GM03348 (cell line): ENCODE measurements around the gene GARIN5B.
A peak's percentile ranks its signal among the peaks of the same experiment; 100 is the strongest.

Experiments
- DNase-seq: peaks from one replicate; pipeline ENCODE4 v3.0.0; 2012; ENCODE audit warnings: low spot score

GARIN5B gene

GRCh38 chr19:55370305-55370988 lies 7.4 kb upstream of the GARIN5B start, which contains the start of gene IL11:
TSS of gene IL11 (minus strand) at chr19:55370463. CDS start at chr19:55370310, 153 bp downstream.
- DNase-seq = peak; percentile 84

GRCh38 chr19:55369653-55370304 lies 6.7 kb upstream of the GARIN5B start:
- DNase-seq = peak; percentile 95

- DNase-seq = peak; percentile 95
Measured at GRCh38 chr19:55368701-55369563, 5.9 kb upstream of the GARIN5B start.

- no peak for DNase-seq
Measured at GRCh38 chr19:55368106-55368505, 5.0 kb upstream of the GARIN5B start.

- no peak for DNase-seq
Measured at GRCh38 chr19:55366790-55367189, 3.7 kb upstream of the GARIN5B start.

- no peak for DNase-seq
Measured at GRCh38 chr19:55365964-55366363, 2.9 kb upstream of the GARIN5B start.

- DNase-seq = no peak
Measured at GRCh38 chr19:55365245-55365644, 2.2 kb upstream of the GARIN5B start.

GRCh38 chr19:55362174-55362989 lies 678 bp downstream of the GARIN5B start:
- DNase-seq = no peak

- no peak for DNase-seq
Measured at GRCh38 chr19:55360902-55361301, 2.2 kb downstream of the GARIN5B start.

- no peak for DNase-seq
Measured at GRCh38 chr19:55358943-55359908, 3.8 kb downstream of the GARIN5B start.

GRCh38 chr19:55358493-55358892 lies 4.6 kb downstream of the GARIN5B start:
- DNase-seq = no peak

- no peak for DNase-seq
Measured at GRCh38 chr19:55355213-55355821, 7.7 kb downstream of the GARIN5B start.

- no peak for DNase-seq
Measured at GRCh38 chr19:55354698-55355212, 8.3 kb downstream of the GARIN5B start, which contains the start of gene COX6B2. TSS of gene COX6B2 (minus strand) at chr19:55354719. CDS start at chr19:55354521, 198 bp downstream.

GRCh38 chr19:55353803-55354697 lies 9.0 kb downstream of the GARIN5B start:
- DNase-seq = peak; percentile 91

- no peak for DNase-seq
Measured at GRCh38 chr19:55353356-55353802, 9.7 kb downstream of the GARIN5B start.

- no peak for DNase-seq
Measured at GRCh38 chr19:55352549-55353145, 10.4 kb downstream of the GARIN5B start.

GRCh38 chr19:55352040-55352439 lies 11.0 kb downstream of the GARIN5B start:
- DNase-seq = no peak

- no peak for DNase-seq
Measured at GRCh38 chr19:55350620-55351315, 12.3 kb downstream of the GARIN5B start.
